ENCODE results near the gene CCSER1. TPM values are rescaled to one million over a fixed set of nuclear protein-coding genes. Genes with fewer than 3 reads are reported as not detected.

The CCSER1 gene
- total and polyA plus RNA-seq, 9 donors: 0.21 to 8.3 (median 3.2) TPM

DNA sequence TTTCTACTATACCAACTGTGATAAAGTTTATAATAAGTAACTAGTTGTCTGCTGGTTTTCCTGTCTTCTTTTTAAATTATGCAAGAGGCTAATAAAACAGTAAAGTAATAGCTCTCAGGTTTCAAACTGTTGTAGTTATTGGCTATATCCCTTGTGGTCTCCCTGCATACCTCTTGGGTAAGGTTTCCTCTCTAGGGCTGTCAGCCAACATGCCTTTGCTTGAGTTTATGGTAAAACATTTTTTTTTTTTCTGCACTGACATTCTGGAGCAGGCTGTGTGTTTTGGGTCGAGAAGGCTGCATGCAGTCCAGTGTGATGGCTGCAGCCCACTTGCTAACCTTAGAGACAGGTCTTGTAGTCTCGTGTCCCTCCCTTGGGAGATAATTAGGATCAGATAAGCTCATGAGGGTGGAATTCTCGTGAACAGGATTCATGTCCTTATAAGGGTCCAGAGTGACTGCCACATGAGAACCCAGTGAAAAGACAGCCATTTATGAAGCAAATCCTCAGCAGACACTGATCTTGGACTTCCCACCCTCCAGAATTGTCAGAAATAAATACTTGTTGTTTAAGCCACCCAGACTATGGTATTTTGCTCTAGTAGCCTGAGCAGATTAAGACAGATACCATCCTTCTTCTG, 831.2 kb downstream of the CCSER1 start:
- H3K27ac ChIP-seq: no peak overlapping the region
- TF ChIP-seq EP300 (IDR thresholded peaks at IDR 0.05): no peak
- no peak for TF ChIP-seq POLR2A (IDR thresholded peaks at IDR 0.05)
- TF ChIP-seq CTCF (IDR thresholded peaks at IDR 0.05): no peak
- WGBS, 3 donors: 28 to 40% (median 32%) methylated on average over 3 of the region's 3 CpGs
- no peaks in the 10 kb centered on the region for H3K27me3 ChIP-seq
- no peaks in the 10 kb centered on the region for H3K9me3 ChIP-seq
- H3K4me3 ChIP-seq: no peak overlapping the region
- no peak for DNase-seq
- no peaks in the 10 kb centered on the region for H3K36me3 ChIP-seq
- intact Hi-C loops (cut with DNase I): no loop called here
- no peaks in the 10 kb centered on the region for H3K4me1 ChIP-seq (ENCODE audit: insufficient read depth)

DNA sequence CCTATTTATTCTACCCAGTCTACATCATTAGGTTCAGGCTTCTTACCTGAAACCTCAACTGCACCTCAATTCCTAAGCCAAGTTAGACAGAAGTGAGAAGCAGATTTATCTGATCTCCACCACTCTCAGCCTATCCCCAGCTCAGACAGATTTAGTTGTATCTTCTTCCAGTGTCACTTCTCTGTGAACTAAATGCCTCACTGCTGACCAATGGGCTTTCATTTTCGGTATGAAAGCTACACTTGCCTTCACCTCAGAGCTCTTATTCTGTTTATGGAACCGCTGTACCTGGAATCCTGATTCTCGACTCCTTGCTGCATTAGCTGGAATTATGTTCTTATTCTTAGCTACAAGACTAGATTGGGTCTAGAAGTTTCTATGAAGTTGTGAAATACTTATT, 833.2 kb downstream of the CCSER1 start:
- intact Hi-C loops (cut with DNase I): no loop called here
- Histone ChIP-seq H3K4me3 (no peak overlapping the region), H3K27ac (no peak overlapping the region), H3K9me3 (no peaks in the 10 kb centered on the region), H3K4me1 (ENCODE audit: insufficient read depth) (no peaks in the 10 kb centered on the region), H3K27me3 (no peaks in the 10 kb centered on the region), H3K36me3 (no peaks in the 10 kb centered on the region)
- no peak for TF ChIP-seq POLR2A (IDR thresholded peaks at IDR 0.05)
- no peak for TF ChIP-seq EP300 (IDR thresholded peaks at IDR 0.05)
- no peak for TF ChIP-seq CTCF (IDR thresholded peaks at IDR 0.05)
- 93 to 95% (median 94%) methylated on average over 3 of the region's 3 CpGs for WGBS, 3 donors
- no peak for DNase-seq

- Histone ChIP-seq H3K9me3 (no peaks in the 10 kb centered on the region), H3K4me3 (no peak overlapping the region), H3K27ac (no peak overlapping the region), H3K27me3 (no peaks in the 10 kb centered on the region), H3K4me1 (ENCODE audit: insufficient read depth) (no peaks in the 10 kb centered on the region), H3K36me3 (no peaks in the 10 kb centered on the region)
- DNase-seq: no peak
- TF ChIP-seq EP300 (IDR thresholded peaks at IDR 0.05) (no peak), CTCF (IDR thresholded peaks at IDR 0.05) (no peak), POLR2A (IDR thresholded peaks at IDR 0.05) (no peak)
- intact Hi-C loops (cut with DNase I): no loop called here
- WGBS, 3 donors: 93 to 98% (median 98%) methylated on average over 1 of the region's 1 CpG
These were observed 833.6 kb downstream of the CCSER1 start for GRCh38 chr4:90960840-90961239.

DNA sequence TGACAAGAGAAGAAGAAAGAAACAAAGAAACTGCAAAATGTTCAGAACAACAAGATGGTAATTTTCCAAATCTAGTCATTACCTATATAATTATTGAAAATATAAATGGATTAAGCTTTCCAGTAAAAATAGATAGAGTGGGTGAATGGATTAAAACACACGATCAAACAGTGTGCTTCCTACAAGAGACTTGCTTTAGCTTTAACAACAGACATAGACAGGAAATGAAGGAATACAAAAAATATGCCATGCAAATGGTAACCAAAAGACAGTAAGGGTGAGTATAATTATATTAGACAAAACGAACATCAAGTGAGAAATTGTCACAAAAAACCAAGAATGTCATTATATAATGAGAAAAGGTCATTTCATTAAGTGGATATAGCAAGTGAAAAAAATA, 842.8 kb downstream of the CCSER1 start:
- no peak overlapping the region for H3K4me3 ChIP-seq
- intact Hi-C loops (cut with DNase I): no loop called here
- H3K36me3 ChIP-seq: no peaks in the 10 kb centered on the region
- no peak overlapping the region for H3K27ac ChIP-seq
- WGBS, 3 donors: 78 to 91% (median 84%) methylated on average over 2 of the region's 2 CpGs
- no peak for DNase-seq
- H3K4me1 ChIP-seq (ENCODE audit: insufficient read depth): no peaks in the 10 kb centered on the region
- H3K9me3 ChIP-seq: no peaks in the 10 kb centered on the region
- no peaks in the 10 kb centered on the region for H3K27me3 ChIP-seq
- TF ChIP-seq CTCF (IDR thresholded peaks at IDR 0.05) (no peak), POLR2A (IDR thresholded peaks at IDR 0.05) (no peak), EP300 (IDR thresholded peaks at IDR 0.05) (no peak)
